GM19351 (cell line): Measurements from ENCODE around the gene WWOX.

Source experiments
- ATAC-seq: cut with Tn5 transposase; IDR thresholded peaks from one replicate; pipeline ENCODE4 v1.9.1; 2021; ENCODE audit warnings: mild to moderate bottlenecking, moderate library complexity; ENCODE audit not compliant: unreplicated experiment

Gene WWOX

DNA sequence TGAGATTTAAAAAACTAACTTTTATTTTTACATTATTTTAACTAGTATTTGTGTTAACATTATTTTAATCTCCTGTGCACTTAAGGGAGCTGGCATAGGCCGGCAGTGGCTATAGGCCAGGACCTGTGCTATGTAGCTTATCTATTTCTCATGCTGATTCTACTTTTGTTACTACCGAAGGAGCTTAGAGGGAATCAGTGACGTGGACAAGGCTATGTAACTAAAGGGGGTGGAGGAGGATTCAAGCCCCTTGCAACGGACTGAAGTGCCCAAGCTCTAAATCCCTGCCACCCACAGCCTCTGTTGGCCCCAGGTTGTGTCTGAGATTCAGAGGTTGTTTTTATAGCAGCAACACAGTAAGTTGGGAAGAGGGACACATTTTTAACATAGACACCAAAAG lies 356.4 kb downstream of the WWOX start:
- ATAC-seq, result no peak

DNA sequence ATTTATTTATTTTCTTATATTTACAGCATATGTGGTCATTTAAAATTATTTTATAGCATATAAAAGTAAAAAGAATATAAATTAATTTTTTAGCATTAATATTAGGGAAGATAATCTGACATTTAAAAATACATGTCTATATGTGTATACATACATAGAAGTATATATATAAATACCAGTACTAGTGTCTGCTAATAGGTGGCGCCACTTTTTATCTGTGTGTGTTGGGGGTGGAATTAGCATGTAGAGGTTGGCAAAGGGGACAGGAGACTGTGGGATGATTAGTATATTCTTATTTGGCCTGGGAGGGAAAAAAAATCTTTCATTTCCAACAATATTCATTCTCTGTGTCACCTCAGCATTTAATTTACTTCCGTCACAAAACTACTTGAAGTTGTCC lies 359.1 kb downstream of the WWOX start:
- no peak for ATAC-seq

DNA sequence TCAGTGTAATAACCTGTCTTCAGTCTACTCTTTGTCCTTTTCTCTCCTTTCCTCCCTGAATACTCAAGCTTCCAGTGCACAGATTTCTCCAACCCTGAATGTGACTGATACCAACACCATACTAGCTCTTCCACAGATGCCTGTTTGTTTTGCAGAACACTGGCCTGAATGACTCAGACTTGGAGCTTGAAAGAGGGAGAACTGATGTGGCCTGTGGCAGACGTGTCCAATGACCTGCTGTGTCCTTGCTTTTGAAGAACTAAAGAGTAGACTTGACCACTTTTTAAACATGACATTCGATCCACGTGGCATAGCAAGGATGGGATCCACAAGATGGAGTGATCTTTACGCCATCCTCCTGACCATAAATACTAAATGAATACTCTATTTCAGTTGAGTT lies 361.0 kb downstream of the WWOX start:
- ATAC-seq, result no peak

DNA sequence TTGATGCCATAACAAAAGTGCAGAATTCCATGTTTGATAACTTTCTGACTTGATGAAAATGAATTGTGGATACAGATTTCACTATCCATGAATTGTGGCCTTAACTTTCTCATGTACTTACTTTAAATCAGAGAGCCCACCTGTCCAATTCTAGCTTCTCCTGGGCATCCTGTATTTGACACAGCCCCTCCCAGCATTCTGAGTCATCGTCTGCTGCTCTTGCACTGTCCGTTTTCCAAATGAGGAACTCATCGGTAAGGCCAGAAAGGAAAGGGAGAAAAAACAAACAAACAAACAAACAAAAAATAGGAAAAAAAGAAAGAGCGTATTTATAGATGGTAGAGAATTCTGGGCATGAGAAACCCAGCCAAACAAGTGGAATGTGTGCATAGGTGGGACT lies 361.6 kb downstream of the WWOX start:
- no peak for ATAC-seq

DNA sequence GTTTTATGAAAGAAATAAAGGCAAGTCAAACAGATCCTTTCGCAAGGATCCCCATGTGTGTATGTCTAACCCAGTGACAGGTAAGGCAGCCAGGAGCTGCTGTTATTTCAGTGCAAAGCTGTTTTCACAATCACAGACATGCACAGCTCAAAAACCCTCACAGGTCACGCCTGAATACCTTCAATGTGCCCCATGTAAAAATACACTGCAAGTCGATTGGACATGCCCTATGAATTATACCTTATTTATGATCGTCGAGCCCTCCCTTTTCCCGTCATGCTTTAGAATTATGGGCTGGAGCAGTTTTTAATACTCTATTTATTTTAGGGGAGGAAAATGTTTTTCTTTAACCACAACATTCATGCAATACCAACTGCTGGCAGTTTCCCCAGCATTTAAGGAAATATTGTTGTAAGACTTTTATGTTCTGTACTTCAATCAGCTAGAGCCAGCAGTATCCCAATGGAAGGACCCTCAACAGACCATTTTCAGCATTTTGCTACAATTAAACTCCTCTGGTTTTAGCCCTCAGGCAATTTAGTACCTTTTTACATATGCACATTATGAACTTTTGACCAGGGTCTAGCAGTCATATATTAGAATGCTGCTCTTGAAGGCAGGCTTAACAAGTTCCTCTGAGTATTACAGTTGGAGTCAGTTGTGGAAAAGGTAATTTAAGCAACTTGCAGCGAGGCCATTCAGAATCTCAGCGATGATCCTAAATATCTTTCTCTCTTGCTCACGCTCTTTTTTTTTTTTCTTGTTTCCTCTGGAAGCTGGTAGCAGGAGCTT lies 362.2 kb downstream of the WWOX start:
- ATAC-seq, result no peak

DNA sequence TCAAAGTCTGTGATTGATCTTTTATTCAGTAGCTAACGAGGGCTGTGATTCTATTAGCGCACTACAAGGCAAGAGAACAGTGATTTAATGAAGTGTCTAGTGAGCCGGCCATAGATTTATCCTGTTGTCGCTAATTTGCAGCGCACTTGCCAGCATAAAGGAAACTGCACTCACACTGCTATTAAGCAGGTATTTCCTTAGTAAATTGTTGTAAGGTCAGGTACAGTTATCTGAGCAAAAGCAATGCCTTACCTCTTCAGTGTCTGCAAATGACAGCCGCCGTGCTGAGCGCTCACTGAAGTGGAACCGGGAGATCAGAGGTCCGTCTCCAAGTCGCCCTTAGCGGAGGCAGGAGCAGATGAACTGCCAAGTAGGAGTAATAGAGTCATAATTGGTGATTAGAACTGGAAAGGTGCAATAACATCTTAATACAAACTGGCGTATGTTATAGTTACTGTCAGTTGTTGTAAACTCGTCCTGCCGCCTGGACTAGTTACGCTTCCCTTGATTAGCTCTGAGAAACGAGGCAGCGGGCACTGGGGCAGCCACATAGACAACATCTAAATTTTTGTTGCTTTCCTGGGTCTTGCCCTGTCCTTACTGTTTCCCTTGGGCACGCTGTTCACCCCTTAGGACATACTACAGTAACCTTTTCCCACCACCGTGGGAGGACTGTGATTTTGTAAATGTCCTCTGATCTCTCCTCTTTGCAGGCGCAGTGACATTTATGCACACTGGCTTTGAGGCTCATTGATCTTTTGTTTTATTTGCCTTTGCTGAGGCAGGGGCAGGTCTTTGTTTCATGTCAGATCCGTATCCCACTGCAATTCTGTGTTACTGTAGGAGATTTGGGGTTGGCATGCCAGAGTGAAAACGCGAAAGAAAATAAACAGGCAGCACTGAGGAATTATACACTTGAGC lies 363.1 kb downstream of the WWOX start:
- ATAC-seq, result no peak

DNA sequence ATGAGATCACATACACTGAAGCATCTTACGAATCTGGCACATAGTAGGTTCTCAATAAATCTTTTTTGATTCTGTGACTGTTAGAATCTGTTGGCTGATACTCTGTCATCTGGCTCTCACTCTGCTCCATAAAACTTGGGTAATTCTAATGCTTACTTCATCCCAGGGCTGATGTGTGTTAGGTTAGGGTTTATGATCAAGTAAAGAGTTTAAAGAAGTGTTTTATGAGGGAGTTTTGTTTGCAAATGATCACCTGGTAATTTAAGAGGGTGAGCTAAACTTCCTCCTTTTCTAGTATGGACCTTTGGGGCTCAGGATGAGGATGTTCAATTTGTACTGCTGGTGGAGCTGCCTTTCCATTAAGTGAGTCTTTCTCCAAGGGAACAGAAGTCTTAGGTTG lies 364.1 kb downstream of the WWOX start:
- no peak for ATAC-seq

DNA sequence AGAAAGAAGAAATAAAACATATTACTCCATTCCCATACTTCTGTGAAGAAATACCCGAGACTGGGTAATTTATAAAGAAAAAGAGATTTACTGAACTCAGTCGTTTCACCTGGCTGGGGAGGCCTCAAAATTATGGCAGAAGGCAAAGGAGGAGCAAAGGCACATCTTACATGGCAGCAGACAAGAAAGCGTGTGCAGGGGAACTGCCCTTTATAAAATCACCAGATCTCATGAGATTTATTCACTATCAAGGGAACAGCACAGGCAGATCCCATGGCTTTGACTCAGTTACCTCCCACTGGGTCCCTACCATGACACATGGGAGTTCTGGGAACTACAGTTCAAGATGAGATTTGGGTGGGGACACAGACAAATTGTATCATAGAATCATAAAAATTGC lies 365.4 kb downstream of the WWOX start:
- ATAC-seq, result no peak

DNA sequence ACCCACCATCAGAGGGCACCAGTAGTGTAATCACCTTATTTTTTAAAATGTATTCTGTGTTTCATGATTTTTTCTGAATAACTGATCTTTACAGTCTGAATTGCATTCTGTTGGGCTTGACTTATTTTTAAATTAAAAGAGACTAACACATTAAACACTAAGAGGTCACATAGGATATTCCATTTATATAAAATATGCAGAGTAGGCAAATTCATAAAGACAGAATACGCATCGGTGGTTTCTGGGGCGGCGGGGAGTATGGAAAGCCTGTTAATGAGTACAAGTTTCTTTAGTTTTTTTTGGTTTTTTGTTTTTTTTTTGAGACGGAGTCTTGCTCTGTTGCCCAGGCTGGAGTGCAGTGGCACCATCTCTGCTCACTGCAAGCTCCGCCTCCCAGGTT lies 366.3 kb downstream of the WWOX start:
- ATAC-seq, result no peak

DNA sequence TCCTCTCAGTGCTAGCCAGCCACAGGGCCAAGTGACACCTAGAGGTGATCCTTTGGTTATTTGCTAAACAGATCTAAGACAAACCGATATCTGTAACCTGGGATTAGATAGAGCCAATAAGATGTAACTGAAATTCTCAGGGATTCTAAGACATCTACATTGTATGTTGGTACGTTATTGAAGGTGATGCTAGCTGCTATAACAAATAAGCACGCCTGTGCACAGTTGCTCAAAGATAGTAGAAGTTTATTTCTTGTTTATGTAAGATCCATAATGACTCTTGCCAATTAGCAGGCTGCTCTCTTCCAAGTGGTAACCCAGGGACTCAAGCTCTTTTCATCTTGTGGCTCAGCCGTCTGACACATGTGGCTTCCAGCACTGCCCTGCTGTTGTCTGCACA lies 370.3 kb downstream of the WWOX start:
- ATAC-seq, result no peak

DNA sequence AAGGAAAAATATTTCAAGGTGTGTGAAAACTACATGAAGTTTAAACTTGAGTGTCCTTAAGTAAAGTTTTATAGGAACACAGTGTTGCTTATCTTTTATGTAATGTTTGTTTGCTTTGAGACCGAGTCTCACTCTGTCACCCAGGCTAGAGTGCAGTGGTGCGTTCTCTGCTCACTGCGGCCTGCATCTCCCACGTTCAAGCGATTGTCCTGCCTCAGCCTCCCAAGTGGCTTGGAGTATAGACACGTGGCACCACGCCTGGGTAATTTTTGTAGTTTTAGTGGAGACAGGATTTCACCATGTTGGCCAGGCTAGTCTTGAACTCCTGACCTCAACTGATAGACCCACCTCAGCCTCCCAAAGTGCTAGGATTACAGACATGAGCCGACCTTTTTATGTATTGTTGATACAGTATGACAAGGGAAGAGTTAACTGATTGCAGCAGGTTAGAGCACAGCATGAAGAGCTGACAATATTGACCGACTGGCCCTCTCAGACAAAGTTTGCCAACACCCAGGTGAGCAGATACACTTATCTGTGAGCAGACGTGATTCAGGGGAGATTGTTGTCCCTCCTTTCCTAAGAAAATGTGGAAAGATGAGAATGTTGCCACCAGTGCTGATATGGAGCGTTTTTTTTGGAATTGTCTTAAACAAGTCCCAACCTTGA lies 373.7 kb downstream of the WWOX start:
- ATAC-seq, result no peak

DNA sequence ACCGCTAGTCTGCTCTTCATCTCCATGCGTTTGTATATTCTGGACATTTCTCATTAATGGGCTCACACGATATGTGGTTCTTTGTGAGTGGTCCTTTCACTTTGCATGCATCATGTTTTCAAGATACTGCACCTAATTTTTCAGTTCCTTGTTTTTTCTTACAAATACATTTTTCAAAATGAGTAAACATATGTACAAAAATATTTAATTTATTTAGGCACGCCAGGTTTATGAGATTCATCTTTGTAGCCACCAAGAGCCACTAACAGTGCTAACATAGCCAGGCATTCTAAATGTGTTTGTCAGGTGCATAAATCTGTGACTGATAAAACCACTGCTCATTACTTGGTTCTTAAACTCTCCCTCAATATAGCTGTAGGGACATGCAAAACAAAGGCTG lies 375.3 kb downstream of the WWOX start:
- ATAC-seq, result peak; percentile 83

DNA sequence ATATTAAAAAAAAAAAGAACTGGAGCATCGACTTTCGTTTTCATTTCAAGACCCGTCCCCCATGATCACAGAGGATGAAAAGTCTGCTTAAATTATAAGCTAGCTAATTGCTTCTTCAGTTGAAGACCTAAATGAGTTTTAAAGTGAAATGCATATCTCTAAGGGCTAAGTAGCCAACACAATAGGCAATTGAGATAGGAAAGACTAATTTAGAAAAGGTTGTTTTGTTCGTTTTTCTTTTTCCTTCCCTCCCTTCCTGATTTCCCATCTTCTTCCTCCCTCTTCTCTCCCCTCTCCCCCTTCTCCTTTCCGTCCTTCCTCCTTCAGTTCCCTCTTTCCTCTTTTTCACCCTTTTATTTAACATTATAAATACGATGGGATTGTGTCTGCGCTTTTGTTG lies 377.2 kb downstream of the WWOX start:
- no peak for ATAC-seq

DNA sequence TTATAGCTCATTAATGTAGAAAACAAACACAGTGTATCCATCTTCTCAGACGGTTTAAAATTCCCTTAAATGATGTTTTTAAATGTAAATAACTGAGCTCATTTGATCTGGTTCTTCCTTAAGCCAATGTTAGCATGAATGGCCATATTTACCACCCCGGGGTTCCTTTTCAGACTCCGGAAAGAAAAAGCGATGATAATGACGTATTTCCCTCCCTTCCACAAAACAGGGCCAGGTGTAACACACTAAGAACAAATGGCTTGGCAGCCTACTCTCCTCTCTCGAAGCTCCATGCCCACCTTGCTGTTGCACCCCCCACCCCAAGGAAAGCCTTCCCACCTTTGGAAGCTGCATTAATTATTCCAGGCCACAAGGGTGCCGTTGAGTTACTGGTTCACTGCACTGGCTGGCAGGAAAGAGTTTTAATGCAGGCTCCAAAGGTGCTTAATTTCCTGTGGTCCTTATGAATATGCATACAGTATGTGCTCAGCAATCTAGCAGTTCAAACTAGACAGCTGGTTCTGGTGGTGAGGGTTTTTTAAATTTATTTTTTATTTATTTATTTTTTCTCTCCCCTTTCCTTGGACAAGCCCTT lies 378.9 kb downstream of the WWOX start:
- no peak for ATAC-seq

DNA sequence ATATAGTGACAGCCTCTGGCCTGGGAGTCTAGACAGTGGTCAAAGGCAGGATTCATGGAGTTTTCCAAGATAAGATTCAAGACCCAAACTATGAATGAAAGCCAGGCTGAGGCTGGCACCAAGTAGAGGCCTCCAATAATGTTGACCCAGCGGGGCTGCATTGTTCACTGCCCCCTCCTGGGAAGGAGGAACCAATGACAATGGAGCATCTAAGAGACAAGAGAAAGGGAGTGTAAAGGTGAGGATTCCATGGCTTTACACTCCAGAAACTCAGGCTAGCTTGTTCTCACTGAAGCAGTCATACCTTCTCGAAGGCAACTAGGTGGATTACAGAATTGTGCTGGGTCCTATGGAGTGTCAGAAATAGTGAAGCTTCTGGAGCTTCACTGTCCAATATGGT lies 380.3 kb downstream of the WWOX start:
- ATAC-seq, result no peak

DNA sequence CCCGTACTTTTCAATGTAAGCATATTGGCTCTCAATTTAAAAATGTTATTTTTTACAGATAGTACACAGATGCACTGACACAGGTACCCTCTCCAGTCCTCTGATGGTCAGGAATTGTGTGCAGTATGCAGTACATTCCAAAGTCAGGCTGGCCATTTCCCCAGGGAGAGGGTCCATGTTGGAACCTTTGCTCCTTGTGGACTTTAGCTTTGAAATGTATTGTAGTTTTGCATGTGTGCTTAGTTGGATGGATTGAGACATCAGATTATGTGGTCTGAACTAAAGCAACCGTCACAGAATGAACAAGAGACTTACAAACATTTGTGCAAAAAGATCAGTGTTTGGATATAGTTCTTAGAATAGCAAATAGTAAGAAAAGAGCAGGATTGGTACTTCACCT lies 381.1 kb downstream of the WWOX start:
- ATAC-seq, result no peak

DNA sequence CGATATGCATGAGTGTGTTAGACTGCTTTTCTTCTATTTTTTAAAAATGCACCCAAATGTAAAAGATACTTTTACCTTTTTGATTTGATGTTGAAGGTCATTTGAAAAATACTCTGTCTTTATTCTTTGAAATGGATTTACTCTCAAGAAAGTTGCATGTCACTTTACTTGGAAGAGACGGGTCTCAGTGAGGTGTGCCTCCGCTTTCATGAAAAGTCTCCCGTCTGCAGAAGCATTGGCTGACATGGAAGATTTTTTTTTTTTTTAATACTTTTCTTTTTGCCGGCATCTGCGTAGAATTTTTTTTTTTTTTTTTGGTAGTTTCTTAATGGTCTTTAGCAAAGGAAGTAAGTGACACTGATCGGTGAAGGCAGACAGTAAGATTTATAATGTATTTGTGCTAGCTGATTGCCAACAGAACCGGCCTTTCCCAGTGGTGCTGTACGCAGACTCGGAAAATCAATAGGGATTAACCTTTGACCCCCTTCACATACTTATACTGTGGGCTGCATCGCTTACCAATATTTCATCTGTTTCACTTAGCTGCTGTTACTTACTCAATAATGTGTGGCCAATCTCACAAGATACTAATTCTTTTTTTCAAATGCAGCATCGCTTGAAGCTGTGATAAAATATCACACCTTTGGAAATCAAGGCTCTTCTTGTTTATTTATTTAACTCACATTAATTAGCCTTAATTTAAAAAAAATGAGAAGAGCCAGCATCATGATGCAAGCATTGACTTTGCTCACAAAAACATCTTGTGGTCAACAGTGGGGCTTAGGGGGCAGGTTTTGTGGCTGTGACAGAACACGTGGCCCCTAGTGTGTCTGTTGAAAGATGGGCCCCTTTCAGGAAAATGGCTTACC lies 383.9 kb downstream of the WWOX start:
- ATAC-seq, result no peak

DNA sequence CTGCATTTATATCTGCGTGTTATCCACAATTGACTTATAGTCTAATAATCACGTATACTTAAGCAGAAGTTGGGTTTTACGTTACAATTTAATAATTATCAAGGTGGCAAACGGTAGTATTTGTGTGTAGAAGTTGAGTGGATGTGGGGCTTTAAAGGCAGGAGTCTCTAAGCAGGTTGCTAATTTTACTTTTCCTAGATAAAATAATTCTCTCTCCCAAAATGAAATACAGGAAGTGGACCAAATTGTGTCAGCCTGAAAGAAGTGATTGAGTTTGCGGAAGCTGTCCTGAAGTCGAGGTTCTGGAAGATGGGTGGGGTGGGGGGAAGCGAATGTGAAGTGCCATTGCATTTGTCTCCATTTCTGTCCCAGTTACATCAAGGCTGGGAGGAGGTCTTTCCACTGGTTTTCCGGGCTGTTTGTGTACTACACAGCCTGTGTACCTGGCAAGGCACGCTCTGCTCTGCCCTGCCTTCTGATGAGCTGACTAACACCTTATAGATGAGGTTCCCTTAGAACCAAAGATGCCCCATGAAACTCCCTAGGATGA lies 385.1 kb downstream of the WWOX start:
- ATAC-seq, result no peak

DNA sequence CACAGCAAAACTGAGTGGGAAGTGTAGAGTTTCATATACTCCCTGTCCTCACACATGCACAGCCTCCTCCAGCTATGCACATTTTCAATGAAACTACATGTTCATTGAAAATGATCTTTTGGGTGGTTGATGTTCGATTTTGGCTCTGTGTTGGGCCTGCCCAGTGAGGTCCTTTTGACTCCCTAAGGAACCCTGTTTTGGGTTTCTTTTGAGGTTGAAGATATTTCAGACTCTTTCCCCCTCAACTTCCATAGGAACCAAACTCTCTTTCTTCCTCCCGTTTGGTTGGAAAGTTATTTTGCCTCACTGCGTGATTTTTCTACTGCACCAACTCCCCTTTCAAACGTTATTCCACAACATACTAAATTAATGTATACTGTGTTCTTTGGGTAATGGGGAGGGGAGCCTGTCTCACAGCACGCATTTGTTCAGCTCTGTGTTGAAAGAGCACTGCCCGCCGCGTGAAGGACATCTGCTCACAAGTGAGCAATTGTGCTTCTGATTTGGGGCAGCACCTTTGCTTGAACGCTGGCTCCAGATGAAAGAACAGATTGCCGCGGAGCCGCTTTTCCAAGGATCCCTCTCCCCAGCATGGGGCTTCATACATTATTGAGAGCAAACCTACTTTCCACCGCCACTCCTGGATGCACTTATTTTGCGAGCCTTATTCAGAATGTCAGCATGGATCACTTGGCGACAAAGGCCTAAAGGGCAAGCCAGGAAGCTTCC lies 385.9 kb downstream of the WWOX start:
- no peak for ATAC-seq

DNA sequence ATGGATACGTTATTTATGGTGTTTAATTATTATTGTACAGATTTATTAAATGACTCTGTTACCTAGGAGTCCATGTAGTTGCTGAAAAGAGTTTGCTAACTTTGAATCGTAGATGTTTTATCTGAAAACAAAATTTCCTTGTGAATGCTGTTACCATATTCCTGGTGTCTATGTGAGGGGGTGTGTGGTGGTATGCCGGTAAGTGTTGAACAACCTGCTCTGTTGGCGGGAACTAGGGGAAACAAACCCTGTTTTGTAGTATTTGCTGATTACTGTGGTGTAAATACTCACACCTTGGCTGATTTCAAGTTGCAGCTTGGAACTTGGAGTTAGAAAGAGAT lies 386.4 kb downstream of the WWOX start:
- no peak for ATAC-seq
